Renal cortex interstitium (tissue), 11 donors: ENCODE data around the gene ZNF48. TPM values are rescaled to one million over a fixed set of nuclear protein-coding genes. Genes with fewer than 3 reads are reported as not detected.

ENCODE experiments used
- DNase-seq, 11 donors: peaks; one replicate each; pipeline ENCODE4 v3.0.0-alpha.2; 2013; ENCODE audit warnings: low read depth in 9 of 11, low spot score in 4 of 11; ENCODE audit errors: extremely low read depth in 1 of 11
- polyA plus RNA-seq, 3 donors: library from polyadenylated mRNA; unstranded; fragments of 120-200 nt; gene quantifications; one replicate each; pipeline ENCODE4 v1.2.1, GENCODE V29; 2013; ENCODE audit not compliant: insufficient read length in 3 of 3

Gene ZNF48
- polyA plus RNA-seq, 3 donors: 13.1 to 16.5 (median 13.4) TPM

DNA sequence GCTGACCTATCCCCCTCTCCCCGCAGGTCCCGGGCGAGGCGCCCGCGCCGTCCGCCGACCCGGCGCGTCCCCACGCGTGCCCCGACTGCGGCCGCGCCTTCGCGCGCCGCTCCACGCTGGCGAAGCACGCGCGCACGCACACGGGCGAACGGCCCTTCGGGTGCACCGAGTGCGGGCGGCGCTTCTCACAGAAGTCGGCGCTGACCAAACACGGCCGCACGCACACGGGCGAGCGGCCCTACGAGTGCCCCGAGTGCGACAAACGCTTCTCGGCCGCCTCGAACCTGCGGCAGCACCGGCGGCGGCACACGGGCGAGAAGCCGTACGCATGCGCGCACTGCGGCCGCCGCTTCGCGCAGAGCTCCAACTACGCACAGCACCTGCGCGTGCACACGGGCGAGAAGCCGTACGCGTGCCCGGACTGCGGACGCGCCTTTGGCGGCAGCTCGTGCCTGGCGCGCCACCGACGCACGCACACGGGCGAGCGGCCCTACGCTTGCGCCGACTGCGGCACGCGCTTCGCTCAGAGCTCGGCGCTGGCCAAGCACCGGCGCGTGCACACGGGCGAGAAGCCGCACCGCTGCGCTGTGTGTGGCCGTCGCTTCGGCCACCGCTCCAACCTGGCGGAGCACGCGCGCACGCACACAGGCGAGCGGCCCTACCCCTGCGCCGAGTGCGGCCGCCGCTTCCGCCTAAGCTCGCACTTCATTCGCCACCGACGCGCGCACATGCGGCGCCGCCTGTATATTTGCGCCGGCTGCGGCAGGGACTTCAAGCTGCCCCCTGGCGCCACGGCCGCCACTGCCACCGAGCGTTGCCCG, 22.5 kb downstream of the ZNF48 start:
- DNase-seq: peak in 8 of 11 donors; percentile 82 to 89 (median 88)

DNA sequence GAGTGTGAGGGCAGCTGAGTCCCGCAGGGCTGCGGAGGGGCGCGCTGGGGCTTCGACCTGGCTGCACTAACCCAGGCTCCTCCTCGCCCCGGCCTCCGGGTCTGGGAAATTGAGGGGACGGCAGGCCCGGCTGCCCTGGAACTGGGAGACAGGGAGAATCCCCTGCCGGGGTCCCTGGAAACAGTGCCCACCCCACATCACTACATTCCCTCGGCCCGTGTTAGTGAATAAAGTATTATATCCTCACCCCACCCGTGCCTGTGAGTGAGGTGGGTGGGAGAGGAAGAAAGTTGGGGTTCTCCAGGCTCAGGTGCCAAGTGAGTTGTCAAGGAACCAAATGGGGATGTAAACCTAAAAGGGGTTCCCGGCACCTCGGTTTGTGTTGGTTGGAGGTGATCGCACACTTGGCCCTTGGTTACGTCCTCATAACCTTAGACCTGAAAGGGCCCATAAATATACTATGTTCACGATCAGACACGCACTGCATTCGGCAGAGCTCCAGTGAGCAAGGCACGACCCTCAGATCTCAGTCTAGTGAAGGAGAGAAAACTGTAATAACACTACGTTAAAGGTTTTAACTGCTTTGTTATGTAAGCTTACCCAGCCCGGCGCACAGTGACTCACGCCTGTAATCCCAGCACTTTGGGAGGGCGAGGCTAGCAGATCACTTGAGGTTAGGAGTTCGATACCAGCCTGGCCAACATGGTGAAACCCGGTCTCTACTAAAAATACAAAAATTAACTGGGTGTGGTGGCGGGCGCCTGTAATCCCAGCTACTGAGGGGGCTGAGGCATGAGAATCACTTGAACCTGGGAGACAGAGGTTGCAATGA, 23.3 kb downstream of the ZNF48 start:
- DNase-seq: no peak

DNA sequence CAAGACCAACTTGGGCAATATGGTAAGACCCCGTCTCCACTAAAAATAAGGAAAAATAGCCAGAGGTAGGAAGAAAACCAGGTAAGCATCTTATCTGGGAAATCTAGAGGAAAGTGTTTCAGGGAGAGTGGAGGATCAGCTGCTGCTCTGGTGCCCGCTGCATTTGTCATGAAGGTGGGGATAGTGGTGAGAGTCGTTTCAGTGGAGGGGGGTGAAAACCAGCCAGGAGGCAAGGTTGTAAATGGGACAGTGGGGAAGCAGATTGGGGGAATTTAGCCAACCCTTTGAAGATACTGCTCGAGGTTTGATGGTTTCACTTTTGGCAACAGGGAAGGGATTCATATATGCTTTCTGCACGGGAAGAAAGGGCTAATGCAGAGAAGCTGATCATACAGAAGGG, 25.8 kb downstream of the ZNF48 start:
- DNase-seq: no peak

DNA sequence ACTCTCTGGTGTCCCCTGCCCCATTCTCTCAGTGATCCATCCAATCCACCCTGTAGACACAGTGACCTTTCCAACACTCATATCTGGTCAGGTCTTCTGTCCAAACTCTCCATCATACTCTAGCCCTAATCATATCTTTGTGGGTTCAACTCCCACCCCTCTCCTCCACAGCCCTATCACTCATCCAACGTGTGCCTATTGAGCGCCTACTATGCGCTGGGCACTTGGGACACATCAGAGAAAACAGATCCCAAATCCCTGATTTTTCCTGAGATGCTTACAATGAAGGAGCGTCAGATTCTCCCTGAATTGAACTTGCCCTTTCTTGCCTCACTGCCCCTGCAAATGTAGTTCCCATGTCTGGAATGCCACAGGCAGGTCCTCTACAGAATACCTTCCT, 32.8 kb downstream of the ZNF48 start:
- no peak for DNase-seq

DNA sequence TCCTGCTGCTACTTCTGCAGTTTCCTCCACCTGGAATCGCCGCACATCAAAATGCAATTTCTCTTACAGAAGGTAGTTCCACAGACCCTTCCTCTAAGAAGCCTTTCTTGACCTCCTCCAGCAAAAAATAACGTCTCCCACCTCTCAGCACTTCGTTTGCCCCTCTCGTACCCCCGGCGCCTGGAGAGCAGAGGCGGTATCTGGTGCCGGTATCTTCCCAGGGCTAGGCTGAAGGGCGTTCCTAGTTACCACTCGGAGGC, 34.1 kb downstream of the ZNF48 start:
- no peak for DNase-seq

DNA sequence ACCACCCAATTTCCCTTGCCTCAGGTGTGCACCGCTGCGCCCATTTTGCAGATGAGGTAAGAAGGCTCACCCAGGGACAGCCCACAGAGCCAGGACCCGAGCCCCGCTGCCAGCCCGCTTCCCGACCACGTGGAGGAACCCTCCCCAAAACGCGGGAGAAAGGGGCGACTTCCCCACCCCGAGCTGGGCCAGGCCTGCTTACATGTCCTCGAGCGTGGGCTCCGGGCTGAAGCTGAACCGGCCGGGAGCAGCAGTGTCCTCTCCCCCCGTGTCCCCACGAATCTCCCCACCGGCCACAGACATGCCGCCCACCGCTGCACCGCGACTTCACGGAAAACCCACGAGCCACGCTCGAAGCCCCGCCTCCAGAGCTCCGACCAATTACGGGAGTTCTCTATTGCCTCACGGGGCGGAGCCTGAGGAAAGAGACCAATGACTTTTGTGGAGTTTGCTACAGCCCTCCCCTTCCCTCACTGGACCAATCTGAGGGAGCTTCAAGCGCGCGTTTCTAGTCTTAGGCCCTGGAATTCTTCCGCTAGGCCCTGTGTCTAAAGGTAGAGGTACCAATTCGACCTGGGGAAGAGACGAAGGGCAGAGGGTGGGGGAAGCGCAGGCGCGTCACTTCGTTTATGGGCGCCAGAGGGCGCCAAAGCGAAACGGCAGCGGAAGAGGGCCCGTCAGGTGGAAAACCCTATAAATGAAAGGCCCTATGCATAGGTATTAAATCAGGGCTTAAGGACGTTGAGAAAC, 34.6 kb downstream of the ZNF48 start, which contains the start of gene DCTPP1:
DCTPP1 (minus strand) TSS at position 353 of the 750 bp plus-strand sequence; CDS start at position 303, 50 bp downstream.
- peak; percentile 91 to 99 (median 96) for DNase-seq

DNA sequence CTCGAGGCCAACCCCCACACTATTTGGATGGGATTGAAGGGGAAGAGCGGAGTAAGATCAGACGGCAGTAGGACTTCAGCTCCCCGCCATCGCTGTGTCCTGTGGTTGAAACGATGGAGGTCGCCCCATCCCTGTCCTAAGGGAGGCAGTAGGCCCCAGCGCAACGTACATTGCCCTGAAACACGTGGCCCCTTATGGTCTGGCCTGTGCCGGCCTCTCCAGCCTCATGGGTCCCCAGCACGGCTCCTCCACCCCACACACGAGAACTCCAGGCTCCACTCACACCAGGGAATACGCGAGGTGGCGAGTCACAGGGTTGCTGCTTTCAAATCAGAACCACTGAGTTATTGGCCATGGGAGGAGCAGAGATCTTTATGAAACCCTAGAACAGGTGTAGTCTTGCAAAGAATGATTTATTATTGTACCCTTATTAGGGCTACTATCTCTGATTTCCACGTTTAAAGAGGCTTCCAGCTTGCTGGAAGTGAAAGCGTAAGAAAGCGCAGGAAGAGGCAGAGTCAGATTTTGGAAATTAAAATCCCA, 35.3 kb downstream of the ZNF48 start:
- no peak for DNase-seq

DNA sequence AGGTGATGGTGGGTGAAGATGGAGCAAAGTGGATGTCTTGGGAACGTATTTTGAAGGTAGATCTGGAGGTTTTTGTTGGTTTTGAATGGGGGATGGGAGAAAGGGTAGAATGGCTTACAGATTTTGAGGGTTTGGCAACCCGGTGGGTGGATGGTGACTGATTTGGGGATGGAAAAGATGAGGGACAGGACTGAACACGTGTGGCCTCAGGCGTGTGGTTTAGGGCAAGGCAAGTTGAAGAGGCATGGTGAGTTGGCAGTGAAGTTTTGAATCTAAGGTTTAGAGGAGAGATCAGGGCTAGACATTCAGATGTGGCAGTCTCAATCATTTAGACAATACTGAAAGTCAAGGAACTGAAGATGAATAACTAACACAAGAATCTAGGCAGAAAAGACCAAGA, 39.6 kb downstream of the ZNF48 start:
- no peak for DNase-seq

DNA sequence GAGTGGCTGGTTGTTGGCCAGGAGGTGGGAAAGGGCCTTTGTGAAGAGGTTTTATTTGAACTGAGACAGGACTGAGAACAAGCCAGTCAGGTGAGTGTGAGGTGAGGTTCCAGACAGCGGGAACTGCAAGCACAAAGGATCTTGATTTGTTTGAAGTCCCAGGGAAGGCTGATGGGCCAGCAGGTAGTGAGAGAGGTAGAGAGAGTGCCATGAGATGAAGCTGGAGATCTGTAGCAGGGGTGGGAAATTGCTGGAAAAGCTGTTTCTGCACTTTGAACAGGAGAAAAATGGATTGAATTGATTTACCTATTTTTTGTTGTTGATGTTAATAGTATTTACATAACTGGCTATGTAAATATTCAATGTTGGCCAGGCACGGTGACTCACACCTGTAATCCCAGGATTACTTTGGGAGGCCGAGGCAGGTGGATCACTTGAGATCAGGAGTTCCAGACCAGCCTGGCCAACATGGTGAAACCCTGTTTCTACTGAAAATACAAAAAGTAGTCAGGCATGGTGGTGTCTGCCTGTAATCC, 42.4 kb downstream of the ZNF48 start:
- DNase-seq: no peak

DNA sequence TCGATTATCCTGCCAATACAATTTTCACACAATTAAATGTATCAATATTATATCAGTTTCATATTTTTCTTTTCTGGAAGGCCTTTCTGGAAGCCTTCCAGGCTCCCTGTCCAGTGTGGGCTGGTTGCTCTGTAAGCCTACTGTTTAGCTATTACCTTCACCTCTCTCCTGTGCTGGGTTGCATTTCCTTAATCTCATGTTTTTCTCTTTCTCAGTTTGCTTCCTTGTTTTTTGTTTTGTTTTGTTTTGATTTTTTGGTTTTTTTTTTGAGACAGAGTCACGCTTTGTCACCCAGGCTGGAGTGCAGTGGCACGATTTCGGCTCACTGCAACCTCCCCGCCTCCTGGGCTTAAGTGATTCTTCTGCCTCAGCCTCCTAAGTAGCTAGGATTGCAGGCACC, 43.6 kb downstream of the ZNF48 start:
- DNase-seq: no peak

DNA sequence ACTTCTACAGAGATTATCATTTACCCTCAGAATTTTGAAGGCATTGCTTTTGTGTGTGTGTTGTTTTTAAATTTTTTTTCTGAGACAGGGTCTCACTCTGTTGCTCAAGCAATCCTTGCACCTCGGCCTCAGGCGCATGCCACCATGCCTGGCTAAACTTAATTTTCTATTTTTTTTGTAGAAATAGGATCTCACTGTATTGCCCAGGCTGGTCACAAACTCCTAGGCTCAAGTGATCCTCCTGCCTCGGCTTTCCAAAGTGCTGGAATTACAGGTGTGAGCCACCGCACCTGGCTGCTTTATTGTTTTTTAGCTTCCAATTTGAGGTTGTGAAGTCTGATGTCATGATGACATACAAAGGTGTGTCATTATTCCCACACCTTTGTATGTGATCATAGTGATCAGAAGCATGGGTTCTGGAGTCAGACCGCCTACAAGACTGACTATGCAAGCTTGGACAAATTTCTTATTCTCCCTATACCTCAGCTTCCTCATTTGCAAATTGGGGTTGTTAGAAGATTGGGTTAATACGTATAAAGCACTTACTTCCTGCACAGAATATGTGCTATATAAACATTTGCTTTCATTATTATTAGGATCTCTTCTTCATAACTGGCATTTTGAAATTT, 44.6 kb downstream of the ZNF48 start:
- DNase-seq: no peak

DNA sequence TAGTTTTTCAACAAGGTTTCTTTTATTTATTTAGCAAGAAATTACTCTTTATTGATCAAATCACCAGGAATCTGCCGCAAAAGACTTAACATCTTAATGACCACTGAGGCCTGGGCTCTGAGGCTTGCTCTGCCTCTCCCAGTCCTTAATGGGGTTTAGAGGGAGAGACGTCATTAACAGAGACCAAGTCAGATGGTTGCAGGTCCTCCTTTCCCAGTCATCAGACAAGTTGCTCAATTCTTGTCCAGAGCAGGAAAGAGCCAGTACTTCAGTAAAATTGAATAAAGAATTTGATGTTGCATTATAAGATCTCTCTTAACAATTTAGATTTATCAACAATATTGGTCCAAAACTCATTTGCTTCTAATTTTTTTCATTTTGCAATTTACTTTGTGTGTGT, 48.4 kb downstream of the ZNF48 start:
- DNase-seq: no peak

DNA sequence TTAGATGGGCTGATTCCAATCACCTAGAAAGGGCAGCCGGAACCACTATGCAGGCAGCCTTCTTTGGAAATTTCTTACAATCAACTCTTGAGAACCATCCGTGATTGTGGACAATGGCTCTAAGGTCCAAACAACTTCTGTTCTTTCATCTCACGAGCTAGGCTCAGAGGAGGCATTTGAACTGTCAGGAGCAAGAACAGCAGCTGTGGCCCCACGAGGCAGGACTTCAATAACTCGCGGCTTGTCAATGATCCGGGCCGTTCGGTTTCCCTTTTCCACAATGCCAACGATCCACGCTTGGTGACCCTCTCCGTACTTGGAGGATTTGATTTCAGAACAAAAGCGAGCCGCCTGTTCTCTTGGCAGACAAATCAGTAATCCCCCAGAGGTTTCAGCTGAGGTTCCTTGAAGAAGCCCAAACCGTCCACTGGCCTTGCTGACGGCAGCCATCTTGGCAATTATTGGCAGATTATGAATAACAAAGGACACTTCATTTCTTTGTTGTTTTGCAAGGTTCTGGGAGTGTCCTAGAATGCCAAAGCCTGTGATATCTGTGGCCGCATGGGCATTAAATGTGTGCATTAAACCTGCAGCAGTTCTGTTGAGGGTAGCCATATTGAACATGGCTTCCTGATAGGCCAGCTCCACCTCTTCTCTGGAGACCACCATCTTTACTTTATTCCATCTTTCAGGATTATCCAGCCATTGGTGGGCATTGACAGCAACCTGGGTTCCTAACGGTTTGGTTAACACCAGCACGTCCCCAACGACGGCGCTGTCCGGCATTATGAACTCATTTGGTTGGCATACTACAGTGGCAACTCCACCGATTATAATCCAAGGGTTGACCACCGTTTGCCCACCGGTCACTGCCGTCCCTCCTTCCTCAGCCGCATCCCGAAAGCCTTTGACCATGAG, 49.3 kb downstream of the ZNF48 start:
- DNase-seq: no peak

DNA sequence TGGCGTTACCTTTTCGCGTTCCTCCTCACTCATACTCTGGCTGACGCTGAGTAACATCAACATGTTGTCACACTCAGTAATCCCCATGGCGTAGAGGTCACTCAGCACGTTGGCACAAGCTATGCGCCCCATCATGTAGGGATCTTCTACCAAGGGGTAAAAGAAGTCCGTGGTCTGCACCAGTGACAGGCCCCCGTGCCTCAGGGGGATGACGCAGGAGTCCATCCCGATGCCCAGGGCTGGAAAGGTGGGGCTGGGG, 49.9 kb downstream of the ZNF48 start:
- no peak for DNase-seq

DNA sequence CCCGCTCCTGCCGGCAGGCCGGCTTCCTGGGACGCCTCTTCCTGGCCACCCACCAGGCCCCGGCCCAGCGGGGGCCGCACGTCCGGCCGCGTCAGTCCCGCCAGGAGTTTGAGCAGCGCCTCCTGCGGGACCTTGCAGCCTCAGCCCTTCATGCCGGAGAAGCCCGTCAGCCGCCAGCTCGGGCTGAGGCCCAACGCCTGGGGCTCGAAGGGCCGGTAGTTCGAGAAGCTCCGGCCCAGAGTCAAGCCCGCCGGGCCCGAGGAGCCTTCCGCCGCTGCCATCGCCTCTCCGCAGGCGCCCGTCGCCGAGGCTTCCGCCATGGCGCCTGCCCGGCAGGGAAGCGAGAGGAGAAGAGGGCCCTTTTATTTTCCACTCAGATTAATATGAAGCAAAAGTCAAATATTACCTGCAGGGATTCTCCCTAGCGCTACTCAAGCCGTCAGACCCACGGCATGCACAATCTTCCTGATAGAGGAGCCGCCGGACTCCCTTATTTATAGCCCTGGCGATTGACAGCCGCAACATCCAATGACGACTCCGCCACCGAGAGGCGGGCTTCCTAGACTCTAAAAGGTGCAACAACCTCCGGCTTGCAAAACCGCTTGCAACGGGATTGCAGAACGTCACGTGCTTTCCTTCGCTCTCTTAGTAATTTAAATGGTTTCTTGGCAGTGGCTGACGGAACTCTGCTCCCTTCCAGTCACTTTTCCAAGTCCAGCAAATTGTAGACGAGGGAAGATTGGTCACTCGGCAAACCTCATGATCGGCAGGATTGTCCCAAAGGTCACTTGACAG, 50.4 kb downstream of the ZNF48 start, which contains the start of gene SEPHS2:
SEPHS2 (minus strand) TSS at position 467 of the 795 bp plus-strand sequence; CDS start at position 320, 147 bp downstream.
- peak; percentile 92 to 98 (median 96) for DNase-seq

DNA sequence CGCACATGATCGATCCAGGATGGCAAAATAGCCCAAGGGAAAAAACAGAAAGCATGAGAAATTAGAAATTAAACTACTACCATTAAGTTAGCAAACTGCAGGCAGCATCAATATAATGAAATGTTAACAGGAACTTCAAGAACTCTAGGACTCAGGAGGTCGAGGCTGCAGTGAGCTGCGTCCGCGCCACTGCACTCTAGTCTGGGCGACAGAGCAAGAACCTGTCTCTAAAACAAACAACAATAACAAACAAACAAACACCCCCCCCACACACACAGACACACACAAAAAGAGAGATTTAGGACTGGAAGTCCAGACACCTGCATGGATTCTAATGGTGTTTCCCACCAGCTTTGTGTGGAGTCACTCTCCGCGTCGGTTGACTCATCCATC, 51.0 kb downstream of the ZNF48 start:
- DNase-seq: no peak
